ENCODE measurements around the gene NAALADL2. TPM values are rescaled to one million over a fixed set of nuclear protein-coding genes. Genes with fewer than 3 reads are reported as not detected.

The NAALADL2 gene
- total RNA-seq, 1 experiment from 2014 or later, result 1.6 TPM

DNA sequence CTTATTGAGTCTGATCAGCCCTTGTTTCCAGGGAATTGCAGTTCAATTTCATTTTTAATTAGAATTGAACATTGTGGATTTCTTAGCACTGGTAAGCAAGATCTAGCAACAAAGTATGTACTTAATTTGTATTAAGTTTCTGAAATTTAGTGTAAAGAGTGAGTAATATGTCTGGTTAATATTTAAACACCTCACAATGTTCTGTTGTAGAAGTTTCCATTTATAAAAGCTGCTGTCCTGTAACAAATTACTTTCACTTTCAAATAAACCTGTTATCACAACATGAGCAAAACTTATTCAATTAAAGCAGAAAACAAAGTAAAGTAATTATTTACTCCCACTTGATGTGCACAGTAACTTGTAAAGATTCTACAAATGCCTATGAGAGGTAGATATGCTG, 448.5 kb downstream of the NAALADL2 start:
- H3K36me3 Mint-ChIP-seq (ENCODE audit: insufficient read depth in 1 of 3, low read depth in 3 of 3), result no peaks in the 10 kb centered on the region
- Histone ChIP-seq H4K8ac (replicated peaks; ENCODE audit: insufficient read length, low read depth, low read length) (no peak overlapping the region), H3K79me2 (ENCODE audit: insufficient read depth, low read length) (no peaks in the 10 kb centered on the region)

More for the DNA sequence above, 448.5 kb downstream of the NAALADL2 start:
- Mint-ChIP-seq H3K4me3 (no peak overlapping the region), H3K4me1 (no peaks in the 10 kb centered on the region), H3K9me3 (no peaks in the 10 kb centered on the region), H3K27me3 (ENCODE audit: low read depth) (no peaks in the 10 kb centered on the region), H3K27ac (no peak overlapping the region)
- no peak overlapping the region for H3K56ac ChIP-seq (ENCODE audit: insufficient read length, low read depth, low read length)
- no peaks in the 10 kb centered on the region for H3K4me1 ChIP-seq (ENCODE audit: insufficient read depth, low read length)
- H4K20me1 ChIP-seq (ENCODE audit: control insufficient read depth, insufficient read depth, insufficient read length), result no peaks in the 10 kb centered on the region
- H4K5ac ChIP-seq (ENCODE audit: insufficient read length, low read depth, low read length), result no peak overlapping the region
- no peak overlapping the region for H3K18ac ChIP-seq (ENCODE audit: insufficient read length, low read depth, low read length)
- no peak overlapping the region for H3K14ac ChIP-seq (ENCODE audit: insufficient read depth, low read length)
- no peak overlapping the region for H3T11ph ChIP-seq (ENCODE audit: low read length)
- no peak overlapping the region for H3K27ac ChIP-seq (ENCODE audit: insufficient read length, low read depth, low read length)
- no peaks in the 10 kb centered on the region for H3K9me3 ChIP-seq (ENCODE audit: control insufficient read depth, low read depth, low read length)
- H3K4me2 ChIP-seq (ENCODE audit: insufficient read depth, insufficient read length, low read length), result no peak overlapping the region
- no peak overlapping the region for H2AK5ac ChIP-seq (ENCODE audit: insufficient read length, low read length)
- no peak overlapping the region for H2BK12ac ChIP-seq (ENCODE audit: insufficient read length, low read depth, low read length)
- H3K27me3 ChIP-seq (ENCODE audit: insufficient read depth, low read length), result no peaks in the 10 kb centered on the region
- H3K23ac ChIP-seq (ENCODE audit: insufficient read length, low read depth, low read length), result no peak overlapping the region
- no peaks in the 10 kb centered on the region for H3K79me1 ChIP-seq (ENCODE audit: insufficient read depth, low read depth, low read length, poor library complexity, severe bottlenecking)
- H2BK120ac ChIP-seq (ENCODE audit: low read depth, low read length, poor library complexity, severe bottlenecking), result no peak overlapping the region
- no peak overlapping the region for H2AFZ ChIP-seq (ENCODE audit: low read length)
- no peak overlapping the region for H3K9ac ChIP-seq (ENCODE audit: extremely low read depth, insufficient read length, low read length)
- H2BK5ac ChIP-seq (ENCODE audit: insufficient read length, low read length), result no peak overlapping the region
- H2BK15ac ChIP-seq (ENCODE audit: low read depth, low read length), result no peak overlapping the region
- no peak overlapping the region for H4K91ac ChIP-seq (ENCODE audit: insufficient read length, low read depth, low read length)
- TF ChIP-seq, protein P1, sequence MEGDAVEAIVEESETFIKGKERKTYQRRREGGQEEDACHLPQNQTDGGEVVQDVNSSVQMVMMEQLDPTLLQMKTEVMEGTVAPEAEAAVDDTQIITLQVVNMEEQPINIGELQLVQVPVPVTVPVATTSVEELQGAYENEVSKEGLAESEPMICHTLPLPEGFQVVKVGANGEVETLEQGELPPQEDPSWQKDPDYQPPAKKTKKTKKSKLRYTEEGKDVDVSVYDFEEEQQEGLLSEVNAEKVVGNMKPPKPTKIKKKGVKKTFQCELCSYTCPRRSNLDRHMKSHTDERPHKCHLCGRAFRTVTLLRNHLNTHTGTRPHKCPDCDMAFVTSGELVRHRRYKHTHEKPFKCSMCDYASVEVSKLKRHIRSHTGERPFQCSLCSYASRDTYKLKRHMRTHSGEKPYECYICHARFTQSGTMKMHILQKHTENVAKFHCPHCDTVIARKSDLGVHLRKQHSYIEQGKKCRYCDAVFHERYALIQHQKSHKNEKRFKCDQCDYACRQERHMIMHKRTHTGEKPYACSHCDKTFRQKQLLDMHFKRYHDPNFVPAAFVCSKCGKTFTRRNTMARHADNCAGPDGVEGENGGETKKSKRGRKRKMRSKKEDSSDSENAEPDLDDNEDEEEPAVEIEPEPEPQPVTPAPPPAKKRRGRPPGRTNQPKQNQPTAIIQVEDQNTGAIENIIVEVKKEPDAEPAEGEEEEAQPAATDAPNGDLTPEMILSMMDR (conservative IDR thresholded peaks at IDR 0.05), result no peak
- no peak overlapping the region for H3K4ac ChIP-seq (ENCODE audit: low read depth, low read length)
- H2BK20ac ChIP-seq (ENCODE audit: low read depth, low read length, poor library complexity, severe bottlenecking), result no peak overlapping the region
- H3K23me2 ChIP-seq (ENCODE audit: insufficient read length, low read depth, low read length, poor library complexity, severe bottlenecking), result no peaks in the 10 kb centered on the region
- no peak for DNase-seq

All from H9 (cell line).